ENCODE measurements around the gene COQ8A. TPM values are rescaled to one million over a fixed set of nuclear protein-coding genes. Genes with fewer than 3 reads are reported as not detected.

COQ8A gene
- polyA plus RNA-seq, 1 donor from 2014 or later = 13.2 TPM

- Histone ChIP-seq H3K27me3 (ENCODE audit: insufficient read depth, low read depth, low read length) (no peaks in the 10 kb centered on the region), H3K9ac (ENCODE audit: low read length) (no peak overlapping the region), H2AFZ (ENCODE audit: low read depth, low read length) (no peak overlapping the region), H3K4me3 (ENCODE audit: low read length) (no peak overlapping the region), H3K9me3 (ENCODE audit: low read length) (no peaks in the 10 kb centered on the region), H3K9me2 (ENCODE audit: insufficient read depth, low read length) (no peaks in the 10 kb centered on the region), H3K4me2 (ENCODE audit: low read length) (no peak overlapping the region), H3K36me3 (ENCODE audit: insufficient read depth, low read length) (no peaks in the 10 kb centered on the region), H3K79me2 (replicated peaks; ENCODE audit: insufficient read depth, low read length) (no peaks in the 10 kb centered on the region), H3K27ac (ENCODE audit: low read length) (no peak overlapping the region), H4K20me1 (ENCODE audit: insufficient read depth) (no peaks in the 10 kb centered on the region), H3F3A (ENCODE audit: insufficient read depth, low read length, poor library complexity, severe bottlenecking) (no peaks in the 10 kb centered on the region)
- no peak for TF ChIP-seq TAF1 (IDR thresholded peaks at IDR 0.05; ENCODE audit: low read depth)
These were observed 46.5 kb downstream of the COQ8A start for GRCh38 chr1:226986496-226987178.

DNA sequence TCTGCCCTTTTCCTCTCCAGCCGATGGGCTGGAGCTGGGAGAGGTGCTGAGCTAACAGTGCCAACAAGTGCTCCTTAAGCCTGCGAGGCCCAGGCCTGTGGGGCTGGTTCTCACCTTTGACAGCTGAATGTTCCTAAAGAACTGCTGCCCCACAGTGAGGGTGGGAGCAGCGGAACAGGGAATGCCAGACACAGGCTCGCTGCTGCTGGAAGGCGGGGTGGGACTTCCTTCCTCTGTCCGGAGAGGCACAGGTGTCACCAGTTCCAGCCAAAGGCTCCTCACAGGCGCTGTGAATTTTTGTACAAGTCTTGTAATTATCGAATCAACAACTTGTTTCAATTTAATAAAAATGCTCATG, 47.1 kb downstream of the COQ8A start:
- Histone ChIP-seq H3K9me2 (ENCODE audit: insufficient read depth, low read length) (no peaks in the 10 kb centered on the region), H3K4me2 (ENCODE audit: low read length) (no peak overlapping the region), H3K79me2 (replicated peaks; ENCODE audit: insufficient read depth, low read length) (no peaks in the 10 kb centered on the region), H3F3A (ENCODE audit: insufficient read depth, low read length, poor library complexity, severe bottlenecking) (no peaks in the 10 kb centered on the region), H3K27me3 (ENCODE audit: insufficient read depth, low read depth, low read length) (no peaks in the 10 kb centered on the region), H2AFZ (ENCODE audit: low read depth, low read length) (no peak overlapping the region), H3K9ac (ENCODE audit: low read length) (no peak overlapping the region), H3K27ac (ENCODE audit: low read length) (no peak overlapping the region), H3K36me3 (ENCODE audit: insufficient read depth, low read length) (no peaks in the 10 kb centered on the region), H3K9me3 (ENCODE audit: low read length) (no peaks in the 10 kb centered on the region), H3K4me3 (ENCODE audit: low read length) (no peak overlapping the region), H4K20me1 (ENCODE audit: insufficient read depth) (no peaks in the 10 kb centered on the region)
- no peak for TF ChIP-seq RAD21 (conservative IDR thresholded peaks at IDR 0.05)
- no peak for TF ChIP-seq POLR2AphosphoS5 (IDR thresholded peaks at IDR 0.05)
- TF ChIP-seq EZH2 (IDR thresholded peaks at IDR 0.05; ENCODE audit: borderline replicate concordance, insufficient read depth, low read length, poor library complexity, severe bottlenecking) = no peak
- TF ChIP-seq, protein P1, sequence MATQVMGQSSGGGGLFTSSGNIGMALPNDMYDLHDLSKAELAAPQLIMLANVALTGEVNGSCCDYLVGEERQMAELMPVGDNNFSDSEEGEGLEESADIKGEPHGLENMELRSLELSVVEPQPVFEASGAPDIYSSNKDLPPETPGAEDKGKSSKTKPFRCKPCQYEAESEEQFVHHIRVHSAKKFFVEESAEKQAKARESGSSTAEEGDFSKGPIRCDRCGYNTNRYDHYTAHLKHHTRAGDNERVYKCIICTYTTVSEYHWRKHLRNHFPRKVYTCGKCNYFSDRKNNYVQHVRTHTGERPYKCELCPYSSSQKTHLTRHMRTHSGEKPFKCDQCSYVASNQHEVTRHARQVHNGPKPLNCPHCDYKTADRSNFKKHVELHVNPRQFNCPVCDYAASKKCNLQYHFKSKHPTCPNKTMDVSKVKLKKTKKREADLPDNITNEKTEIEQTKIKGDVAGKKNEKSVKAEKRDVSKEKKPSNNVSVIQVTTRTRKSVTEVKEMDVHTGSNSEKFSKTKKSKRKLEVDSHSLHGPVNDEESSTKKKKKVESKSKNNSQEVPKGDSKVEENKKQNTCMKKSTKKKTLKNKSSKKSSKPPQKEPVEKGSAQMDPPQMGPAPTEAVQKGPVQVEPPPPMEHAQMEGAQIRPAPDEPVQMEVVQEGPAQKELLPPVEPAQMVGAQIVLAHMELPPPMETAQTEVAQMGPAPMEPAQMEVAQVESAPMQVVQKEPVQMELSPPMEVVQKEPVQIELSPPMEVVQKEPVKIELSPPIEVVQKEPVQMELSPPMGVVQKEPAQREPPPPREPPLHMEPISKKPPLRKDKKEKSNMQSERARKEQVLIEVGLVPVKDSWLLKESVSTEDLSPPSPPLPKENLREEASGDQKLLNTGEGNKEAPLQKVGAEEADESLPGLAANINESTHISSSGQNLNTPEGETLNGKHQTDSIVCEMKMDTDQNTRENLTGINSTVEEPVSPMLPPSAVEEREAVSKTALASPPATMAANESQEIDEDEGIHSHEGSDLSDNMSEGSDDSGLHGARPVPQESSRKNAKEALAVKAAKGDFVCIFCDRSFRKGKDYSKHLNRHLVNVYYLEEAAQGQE (IDR thresholded peaks at IDR 0.05; ENCODE audit: borderline replicate concordance) = no peak
- no peak for TF ChIP-seq MXI1 (conservative IDR thresholded peaks at IDR 0.05; ENCODE audit: poor library complexity, severe bottlenecking)
- no peak for TF ChIP-seq TAF1 (IDR thresholded peaks at IDR 0.05; ENCODE audit: low read depth)
- TF ChIP-seq CTCF (IDR thresholded peaks at IDR 0.05; ENCODE audit: poor library complexity, severe bottlenecking) = no peak
- TF ChIP-seq SMC3 (conservative IDR thresholded peaks at IDR 0.05; ENCODE audit: poor library complexity) = no peak
- no peak for TF ChIP-seq EP300 (conservative IDR thresholded peaks at IDR 0.05; ENCODE audit: poor library complexity, severe bottlenecking)

Data from neural cell (in vitro differentiated cells).